RPMI8226 (cell line): ENCODE measurements around the gene DOC2A.
"Not testable (repeated sequence)": the region's sequence is repeated elsewhere in the genome, so short reads cannot be mapped to it uniquely, and the experiment has no call there.

Source experiments
- DNase-seq: peaks from one replicate; pipeline ENCODE4 v3.0.0-alpha.2; 2015

DOC2A gene

GRCh38 chr16:29963021-29963743 lies 47.6 kb downstream of the DOC2A start:
- no peak for DNase-seq

- DNase-seq, result no peak
Measured at GRCh38 chr16:29962344-29962994, 48.4 kb downstream of the DOC2A start.

GRCh38 chr16:29961479-29962343 lies 49.1 kb downstream of the DOC2A start, which contains the start of gene TMEM219:
TMEM219 (plus strand) TSS chr16:29962079; CDS start chr16:29963144, 1,065 bp downstream.
- DNase-seq, result peak; percentile 97

- no peak for DNase-seq
Measured at GRCh38 chr16:29961127-29961478, 49.7 kb downstream of the DOC2A start.

- not testable (repeated sequence) for DNase-seq
Measured at GRCh38 chr16:29959821-29960220, 51.0 kb downstream of the DOC2A start.

- no peak for DNase-seq
Measured at GRCh38 chr16:29959293-29959692, 51.5 kb downstream of the DOC2A start.

- DNase-seq, result no peak
Measured at GRCh38 chr16:29958756-29959155, 52.1 kb downstream of the DOC2A start.
